Endodermal cell (in vitro differentiated cells): ENCODE results near the gene EDRF1. TPM values are rescaled to one million over a fixed set of nuclear protein-coding genes. Genes with fewer than 3 reads are reported as not detected.

Experiments used
- DNase-seq: peaks from one replicate; pipeline ENCODE4 v3.0.0-alpha.2; 2017
- H3K27ac ChIP-seq: 2 replicates; pipeline ENCODE4 v1.5.1; 2013; ENCODE audit warnings: mild to moderate bottlenecking, low read depth, low read length, moderate library complexity
- H3K27me3 ChIP-seq: 2 replicates; pipeline ENCODE4 v1.6.1; 2013; ENCODE audit warnings: mild to moderate bottlenecking, low read length, moderate library complexity; ENCODE audit not compliant: insufficient read depth, control insufficient read depth, poor library complexity, severe bottlenecking
- H3K36me3 ChIP-seq: 2 replicates; pipeline ENCODE4 v1.7.0; 2013; ENCODE audit warnings: mild to moderate bottlenecking, low read length, moderate library complexity; ENCODE audit not compliant: control insufficient read depth, insufficient read depth
- H3K4me1 ChIP-seq: one replicate; pipeline ENCODE4 v1.7.0; 2013; ENCODE audit warnings: low read length; ENCODE audit not compliant: control insufficient read depth, insufficient read depth
- H3K4me3 ChIP-seq: 2 replicates; pipeline ENCODE4 v1.5.1; 2013; ENCODE audit warnings: mild to moderate bottlenecking, low read length, moderate library complexity
- H3K9ac ChIP-seq: 2 replicates; pipeline ENCODE4 v1.6.1; 2013; ENCODE audit warnings: mild to moderate bottlenecking, low read length, moderate library complexity; ENCODE audit not compliant: poor library complexity, severe bottlenecking; ENCODE audit errors: extremely low read depth
- H3K9me3 ChIP-seq: 2 replicates; pipeline ENCODE4 v1.6.1; 2013; ENCODE audit warnings: mild to moderate bottlenecking, low read length, moderate library complexity; ENCODE audit not compliant: control insufficient read depth
- H3K27ac Mint-ChIP-seq: 2 replicates; pipeline ENCODE4 v1.8.0; 2020; ENCODE audit warnings: mixed read lengths
- H3K27me3 Mint-ChIP-seq: 2 replicates; pipeline ENCODE4 v1.8.0; 2021; ENCODE audit warnings: mild to moderate bottlenecking, mixed read lengths; ENCODE audit not compliant: insufficient read depth
- H3K36me3 Mint-ChIP-seq: 2 replicates; pipeline ENCODE4 v1.8.0; 2020; ENCODE audit warnings: low read depth, mixed read lengths
- H3K4me1 Mint-ChIP-seq: 2 replicates; pipeline ENCODE4 v1.8.0; 2020; ENCODE audit warnings: mixed read lengths
- H3K4me3 Mint-ChIP-seq: 2 replicates; pipeline ENCODE4 v1.8.0; 2020; ENCODE audit warnings: mild to moderate bottlenecking, moderate library complexity, mixed read lengths
- H3K9me3 Mint-ChIP-seq: 2 replicates; pipeline ENCODE4 v1.8.0; 2020; ENCODE audit warnings: mild to moderate bottlenecking, mixed read lengths
- CTCF ChIP-seq: fragments of 200-600 bp; sonication (generic); conservative IDR thresholded peaks from 2 replicates; pipeline ENCODE4 v1.5.0; 2021; ENCODE audit warnings: antibody characterized with exemption, mild to moderate bottlenecking
- WGBS, 2 experiments: methylation state at CpG; one replicate each; pipeline versions ENCODE4 v1.1.5 to v1.1.7; 2013; ENCODE audit warnings: missing lambda C conversion rate in 2 of 2, mixed read lengths in 1 of 2; ENCODE audit not compliant: insufficient coverage in 1 of 2, insufficient read length in 1 of 2; 5-methylcytosine and 5-hydroxymethylcytosine counted together
- total RNA-seq, 2 donors: library from RNA; stranded (reverse); fragmentation: NEBNext Ultra II Directional in 1 of 2; extraction: Animal tissue kit (Norgen Biotek cat#: 25700) in 1 of 2; gene quantifications; 2 replicates in 1 of 2; 3 replicates in 1 of 2; pipeline ENCODE4 v1.2.1, GENCODE V29; 2021

The EDRF1 gene
- total RNA-seq, 2 donors from 2014 or later = 44.5 to 46.8 TPM

- Histone ChIP-seq H3K4me3 (no peak overlapping the region), H3K9me3 (no peaks in the 10 kb centered on the region), H3K27me3 (no peaks in the 10 kb centered on the region), H3K9ac (no peak overlapping the region), H3K36me3 (peaks cover 31% of the 10 kb centered on the region), H3K4me1 (peaks cover 7% of the 10 kb centered on the region), H3K27ac (no peak overlapping the region)
- WGBS, 2 experiments = 82% methylated on average over 8 of the region's 8 CpGs
- Mint-ChIP-seq H3K4me1 (peaks cover 13% of the 10 kb centered on the region), H3K27ac (no peak overlapping the region), H3K27me3 (no peaks in the 10 kb centered on the region), H3K9me3 (no peaks in the 10 kb centered on the region), H3K36me3 (peaks cover 37% of the 10 kb centered on the region), H3K4me3 (no peak overlapping the region)
- no peak for TF ChIP-seq CTCF
- no peak for DNase-seq
Observed at GRCh38 chr10:125795637-125796190, 76.2 kb downstream of the EDRF1 start.

- Mint-ChIP-seq H3K4me3 (no peak overlapping the region), H3K27me3 (no peaks in the 10 kb centered on the region), H3K27ac (no peak overlapping the region), H3K9me3 (no peaks in the 10 kb centered on the region), H3K36me3 (peaks cover 29% of the 10 kb centered on the region), H3K4me1 (peaks cover 27% of the 10 kb centered on the region)
- Histone ChIP-seq H3K27me3 (no peaks in the 10 kb centered on the region), H3K27ac (no peak overlapping the region), H3K9ac (no peak overlapping the region), H3K4me1 (peaks cover 9% of the 10 kb centered on the region), H3K9me3 (no peaks in the 10 kb centered on the region), H3K4me3 (no peak overlapping the region), H3K36me3 (peaks cover 21% of the 10 kb centered on the region)
- TF ChIP-seq CTCF = no peak
- 94 to 97% methylated on average over 5 to 8 of the region's 8 CpGs for WGBS, 2 experiments
- DNase-seq = no peak
Observed at GRCh38 chr10:125797424-125797823, 77.9 kb downstream of the EDRF1 start.

GRCh38 chr10:125797994-125798662 lies 78.6 kb downstream of the EDRF1 start:
- Histone ChIP-seq H3K9ac (no peak overlapping the region), H3K27ac (no peak overlapping the region), H3K4me1 (peaks cover 9% of the 10 kb centered on the region), H3K4me3 (no peak overlapping the region), H3K27me3 (no peaks in the 10 kb centered on the region), H3K9me3 (no peaks in the 10 kb centered on the region), H3K36me3 (peaks cover 18% of the 10 kb centered on the region)
- H3K27ac Mint-ChIP-seq = no peak overlapping the region
- no peaks in the 10 kb centered on the region for H3K27me3 Mint-ChIP-seq
- WGBS, 2 experiments = 72 to 100% methylated on average over 2 to 4 of the region's 5 CpGs
- H3K4me1 Mint-ChIP-seq = peaks cover 27% of the 10 kb centered on the region
- H3K9me3 Mint-ChIP-seq = no peaks in the 10 kb centered on the region
- H3K4me3 Mint-ChIP-seq = no peak overlapping the region
- DNase-seq = no peak
- peaks cover 27% of the 10 kb centered on the region for H3K36me3 Mint-ChIP-seq
- TF ChIP-seq CTCF = no peak
